Body of pancreas (tissue), 4 donors: ENCODE measurements around the gene AP1S2. TPM values are rescaled to one million over a fixed set of nuclear protein-coding genes. Genes with fewer than 3 reads are reported as not detected.

Experiments
- ATAC-seq: fragments of 150-250 bp; one replicate; pipeline ENCODE4 v1.9.1; 2016
- DNase-seq, 4 donors: peaks; one replicate each; pipeline ENCODE4 v3.0.0-alpha.2; 2019
- H3K27ac ChIP-seq, 4 donors: fragments of 200-600 bp; sonication (generic); 1 replicate in 3 of 4; 2 replicates in 1 of 4; pipeline versions ENCODE4 v1.5.1 to v1.6.1; 2016 to 2019; ENCODE audit warnings: mild to moderate bottlenecking in 1 of 4, mixed read lengths in 1 of 4, moderate library complexity in 1 of 4
- H3K27me3 ChIP-seq, 2 donors: fragments of 200-600 bp; sonication (generic); one replicate each; pipeline ENCODE4 v1.6.0; 2016; ENCODE audit warnings: mild to moderate bottlenecking in 1 of 2
- H3K36me3 ChIP-seq, 2 donors: fragments of 200-600 bp; sonication (generic); replicated peaks in 1 of 2; 2 replicates each; pipeline ENCODE4 v1.5.1; 2016; ENCODE audit warnings: low read depth in 2 of 2; ENCODE audit not compliant: insufficient read depth in 1 of 2
- H3K4me1 ChIP-seq: fragments of 200-600 bp; sonication (generic); one replicate; pipeline ENCODE4 v1.6.0; 2016
- H3K4me3 ChIP-seq, 2 donors: fragments of 200-600 bp; sonication (generic); 1 replicate in 1 of 2; 2 replicates in 1 of 2; pipeline ENCODE4 v1.5.1; 2016 to 2019
- H3K9me3 ChIP-seq, 3 donors: fragments of 200-600 bp; sonication (generic); 1 replicate in 2 of 3; 2 replicates in 1 of 3; pipeline ENCODE4 v1.5.1; 2016
- POLR2A ChIP-seq, 3 donors: fragments of 450-650 bp; IDR thresholded peaks; one replicate each; pipeline ENCODE4 v1.6.1; 2016; ENCODE audit warnings: antibody characterized with exemption in 3 of 3, mild to moderate bottlenecking in 2 of 3
- WGBS, 2 donors: methylation state at CpG; one replicate each; pipeline ENCODE4 v1.1.5; 2017; 5-methylcytosine and 5-hydroxymethylcytosine counted together
- intact Hi-C: fragments of 100-400 bp; cut with DNase I; formaldehyde crosslinking; loops from one replicate; pipeline ENCODE4 v1.15.1; 2023
- total RNA-seq, 2 donors: library from RNA; depleted of rRNA; stranded (reverse); fragments of >200 nt; gene quantifications; one replicate each; pipeline ENCODE4 v1.1.0, GENCODE V29; 2016
- TF ChIP-seq, protein P1 (sequence below), 7 experiments: fragments of 450-650 bp in 4 of 7; fragments of 200-600 bp in 3 of 7; sonication (generic) in 3 of 7; IDR thresholded peaks; one replicate each; pipeline ENCODE4 v1.5.1; 2016 to 2019; ENCODE audit warnings: antibody characterized with exemption in 7 of 7

Gene AP1S2
- total RNA-seq, 2 donors from 2014 or later, result 7.6 to 11.7 TPM

DNA sequence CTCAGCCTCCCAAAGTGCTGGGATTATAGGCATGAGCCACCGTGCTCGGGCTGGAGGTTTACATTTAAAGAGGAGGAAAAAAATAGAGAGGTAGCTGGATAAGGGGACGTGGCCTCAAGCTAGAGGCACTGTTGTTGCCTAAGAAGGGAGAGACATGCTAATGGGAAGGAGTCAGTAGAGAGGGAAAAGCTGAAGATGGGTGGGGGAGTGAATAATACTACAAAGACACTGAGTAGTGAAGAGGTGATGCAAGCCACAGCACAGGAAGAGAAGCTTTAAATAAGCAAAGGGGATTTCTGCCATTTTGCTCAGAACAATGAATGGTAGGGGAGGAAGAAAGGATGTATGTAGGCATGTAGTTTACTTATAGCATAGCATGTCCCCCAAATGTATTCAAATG, 11.5 kb upstream of the AP1S2 start:
- Histone ChIP-seq H3K27ac (no peak overlapping the region), H3K36me3 (no peaks in the 10 kb centered on the region), H3K9me3 (no peaks in the 10 kb centered on the region), H3K4me3 (no peak overlapping the region), H3K27me3 (no peaks in the 10 kb centered on the region), H3K4me1 (no peaks in the 10 kb centered on the region)
- DNase-seq (no peak), ATAC-seq (no peak)
- intact Hi-C loops, result no loop called here
- 77 to 90% methylated on average over 3 of the region's 3 CpGs for WGBS, 2 donors
- TF ChIP-seq, protein P1, sequence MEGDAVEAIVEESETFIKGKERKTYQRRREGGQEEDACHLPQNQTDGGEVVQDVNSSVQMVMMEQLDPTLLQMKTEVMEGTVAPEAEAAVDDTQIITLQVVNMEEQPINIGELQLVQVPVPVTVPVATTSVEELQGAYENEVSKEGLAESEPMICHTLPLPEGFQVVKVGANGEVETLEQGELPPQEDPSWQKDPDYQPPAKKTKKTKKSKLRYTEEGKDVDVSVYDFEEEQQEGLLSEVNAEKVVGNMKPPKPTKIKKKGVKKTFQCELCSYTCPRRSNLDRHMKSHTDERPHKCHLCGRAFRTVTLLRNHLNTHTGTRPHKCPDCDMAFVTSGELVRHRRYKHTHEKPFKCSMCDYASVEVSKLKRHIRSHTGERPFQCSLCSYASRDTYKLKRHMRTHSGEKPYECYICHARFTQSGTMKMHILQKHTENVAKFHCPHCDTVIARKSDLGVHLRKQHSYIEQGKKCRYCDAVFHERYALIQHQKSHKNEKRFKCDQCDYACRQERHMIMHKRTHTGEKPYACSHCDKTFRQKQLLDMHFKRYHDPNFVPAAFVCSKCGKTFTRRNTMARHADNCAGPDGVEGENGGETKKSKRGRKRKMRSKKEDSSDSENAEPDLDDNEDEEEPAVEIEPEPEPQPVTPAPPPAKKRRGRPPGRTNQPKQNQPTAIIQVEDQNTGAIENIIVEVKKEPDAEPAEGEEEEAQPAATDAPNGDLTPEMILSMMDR (IDR thresholded peaks at IDR 0.05), result no peak
- no peak for TF ChIP-seq POLR2A (IDR thresholded peaks at IDR 0.05)

DNA sequence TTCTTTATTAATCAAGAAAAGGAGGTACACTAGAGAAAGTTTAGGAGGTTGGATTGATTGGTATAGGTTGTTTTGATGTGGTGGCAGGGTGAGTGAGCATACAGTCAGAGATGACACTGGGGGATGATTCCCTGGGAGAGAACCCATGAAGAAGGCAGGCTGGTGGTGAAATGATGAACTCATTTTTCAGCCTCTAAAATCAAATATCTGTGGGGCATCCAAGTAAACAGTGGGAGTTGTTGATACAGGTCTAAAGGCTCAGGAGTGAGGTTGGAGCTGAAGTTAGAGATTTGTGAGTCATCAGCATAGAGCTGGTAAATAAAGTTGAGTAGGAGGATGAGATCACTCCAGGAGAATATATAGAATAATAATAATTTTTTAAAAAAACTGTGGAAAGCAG, 10.0 kb upstream of the AP1S2 start:
- H3K9me3 ChIP-seq, result no peaks in the 10 kb centered on the region
- no peak for ATAC-seq
- intact Hi-C loops, result no loop called here
- DNase-seq, result no peak
- no peak overlapping the region for H3K4me3 ChIP-seq
- no peaks in the 10 kb centered on the region for H3K36me3 ChIP-seq
- H3K27me3 ChIP-seq, result no peaks in the 10 kb centered on the region
- no peaks in the 10 kb centered on the region for H3K4me1 ChIP-seq
- TF ChIP-seq POLR2A (IDR thresholded peaks at IDR 0.05), result no peak
- TF ChIP-seq, protein P1 (IDR thresholded peaks at IDR 0.05), result no peak
- no peak overlapping the region for H3K27ac ChIP-seq

DNA sequence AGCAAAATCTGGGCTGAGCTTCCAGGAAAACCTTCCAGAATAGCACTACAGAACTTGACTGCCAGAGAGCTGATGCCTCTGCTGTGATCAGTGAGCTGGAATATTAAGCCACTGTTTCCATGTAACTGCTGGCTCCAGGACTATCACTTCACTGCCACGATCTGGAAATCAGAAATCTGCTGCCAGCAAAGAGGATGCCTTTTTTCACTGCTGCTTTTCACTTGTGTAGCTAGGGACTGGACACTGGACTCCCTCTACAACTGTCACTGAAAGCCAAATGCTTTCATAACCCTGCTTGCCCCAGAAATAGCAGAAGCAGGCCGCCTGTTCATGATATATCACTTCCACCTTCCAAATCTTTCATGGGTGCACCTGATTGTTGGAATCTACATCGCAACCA, 9.4 kb upstream of the AP1S2 start:
- Histone ChIP-seq H3K27me3 (no peaks in the 10 kb centered on the region), H3K36me3 (no peaks in the 10 kb centered on the region), H3K4me3 (no peak overlapping the region), H3K4me1 (no peaks in the 10 kb centered on the region), H3K9me3 (no peaks in the 10 kb centered on the region), H3K27ac (no peak overlapping the region)
- intact Hi-C loops, result no loop called here
- WGBS, 2 donors, result 80 to 92% methylated on average over 2 of the region's 3 CpGs
- TF ChIP-seq, protein P1 (IDR thresholded peaks at IDR 0.05), result no peak
- no peak for TF ChIP-seq POLR2A (IDR thresholded peaks at IDR 0.05)
- DNase-seq (no peak), ATAC-seq (no peak)

DNA sequence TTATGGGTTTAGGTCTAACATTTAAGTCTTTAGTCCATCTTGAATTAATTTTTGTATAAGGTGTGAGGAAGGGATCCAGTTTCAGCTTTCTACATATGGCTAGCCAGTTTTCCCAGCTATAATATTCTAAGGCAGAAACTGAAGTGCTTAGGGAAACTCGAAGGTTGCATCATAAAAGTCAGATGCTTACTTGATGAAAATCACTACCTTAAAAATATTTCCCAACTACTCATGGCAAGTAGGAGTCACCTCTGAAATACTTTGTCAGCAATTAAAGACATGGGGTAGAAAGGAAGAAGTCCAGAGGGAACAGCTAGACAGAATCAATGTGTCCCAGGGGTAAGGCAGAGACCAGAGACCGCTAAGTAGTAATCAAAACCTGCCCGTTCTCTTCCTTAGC, 6.3 kb upstream of the AP1S2 start:
- no peak overlapping the region for H3K27ac ChIP-seq
- no peaks in the 10 kb centered on the region for H3K9me3 ChIP-seq
- intact Hi-C loops, result no loop called here
- DNase-seq (no peak), ATAC-seq (no peak)
- no peaks in the 10 kb centered on the region for H3K4me1 ChIP-seq
- no peaks in the 10 kb centered on the region for H3K27me3 ChIP-seq
- no peak for TF ChIP-seq POLR2A (IDR thresholded peaks at IDR 0.05)
- TF ChIP-seq, protein P1 (IDR thresholded peaks at IDR 0.05), result no peak
- H3K36me3 ChIP-seq, result no peaks in the 10 kb centered on the region
- H3K4me3 ChIP-seq, result no peak overlapping the region
- 83 to 92% methylated on average over 3 of the region's 3 CpGs for WGBS, 2 donors

DNA sequence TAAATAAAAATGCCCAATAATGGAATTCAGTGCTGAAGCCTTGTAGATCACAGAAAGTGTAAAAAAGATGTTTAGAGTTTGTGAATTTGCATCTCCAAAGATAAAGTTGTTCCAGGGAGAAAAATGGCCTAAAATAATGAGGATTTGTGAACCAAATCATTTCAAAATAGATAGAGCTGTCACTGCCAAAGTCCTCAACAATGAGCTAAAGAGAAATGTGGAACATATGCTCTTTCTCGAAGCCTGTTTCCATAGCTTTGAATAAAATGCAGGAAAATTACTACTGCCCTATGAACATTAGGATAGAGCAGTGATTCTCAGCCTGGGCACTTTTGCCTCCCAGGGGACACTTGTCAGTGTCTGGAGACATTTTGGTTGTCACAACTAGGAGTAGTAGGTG, 3.4 kb upstream of the AP1S2 start:
- no peak for TF ChIP-seq POLR2A (IDR thresholded peaks at IDR 0.05)
- TF ChIP-seq, protein P1 (IDR thresholded peaks at IDR 0.05), result no peak
- H3K9me3 ChIP-seq, result no peaks in the 10 kb centered on the region
- intact Hi-C loops, result no loop called here
- H3K4me1 ChIP-seq, result no peaks in the 10 kb centered on the region
- DNase-seq (no peak), ATAC-seq (no peak)
- no peak overlapping the region for H3K27ac ChIP-seq
- no peaks in the 10 kb centered on the region for H3K27me3 ChIP-seq
- 88 to 94% methylated on average over 1 of the region's 1 CpG for WGBS, 2 donors
- no peaks in the 10 kb centered on the region for H3K36me3 ChIP-seq
- H3K4me3 ChIP-seq, result no peak overlapping the region
